ENCODE measurements around the gene HOXA4. TPM values are rescaled to one million over a fixed set of nuclear protein-coding genes. Genes with fewer than 3 reads are reported as not detected.
A peak's percentile ranks its signal among the peaks of the same experiment; 100 is the strongest.

The HOXA4 gene
- total and polyA plus RNA-seq, 2 experiments from 2014 or later = not detected

- Mint-ChIP-seq H3K4me3 (peak overlapping the region; percentile 53; the same call in 2 of the 3 replicates), H3K27ac (no peak overlapping the region), H3K27me3 (ENCODE audit: insufficient read depth, low read depth, poor library complexity) (peaks cover 99% of the 10 kb centered on the region), H3K36me3 (ENCODE audit: low read depth) (no peaks in the 10 kb centered on the region; the same call in 2 of the 3 replicates), H3K4me1 (peaks cover 12% of the 10 kb centered on the region), H3K9me3 (peaks cover 11% of the 10 kb centered on the region; the same call in 2 of the 3 replicates)
- H4K20me1 ChIP-seq (replicated peaks; ENCODE audit: insufficient read depth) = peaks cover 47% of the 10 kb centered on the region
- H3K4me2 ChIP-seq = peak overlapping the region; percentile 82; the same call in 1 of the 2 replicates
- ATAC-seq (no peak), DNase-seq (ENCODE audit: low spot score) (no peak)
- H3K27ac ChIP-seq (ENCODE audit: low read depth) = no peak overlapping the region
- H2AFZ ChIP-seq = no peak overlapping the region
- H3K79me2 ChIP-seq (replicated peaks; ENCODE audit: insufficient read depth) = no peaks in the 10 kb centered on the region
- peaks cover 100% of the 10 kb centered on the region for H3K27me3 ChIP-seq (ENCODE audit: insufficient read depth)
- peak overlapping the region; percentile 64; the same call in 1 of the 2 replicates for H3K4me3 ChIP-seq
- TF ChIP-seq ETS1 (IDR thresholded peaks at IDR 0.05) (no peak), EZH2phosphoT487 (IDR thresholded peaks at IDR 0.05; ENCODE audit: unreplicated experiment) (peak; percentile 69), NANOG (IDR thresholded peaks at IDR 0.05; ENCODE audit: borderline replicate concordance) (no peak), EZH2 (IDR thresholded peaks at IDR 0.05; ENCODE audit: low read depth, unreplicated experiment) (peak; percentile 92)
- H3F3A ChIP-seq (replicated peaks; ENCODE audit: low read depth) = peaks cover 21% of the 10 kb centered on the region
- H3K4me1 ChIP-seq (ENCODE audit: insufficient read depth) = no peaks in the 10 kb centered on the region; the same call in 1 of the 2 replicates
- H3K36me3 ChIP-seq (ENCODE audit: insufficient read depth) = no peaks in the 10 kb centered on the region; the same call in 1 of the 2 replicates
- no peaks in the 10 kb centered on the region for H3K9me2 ChIP-seq (ENCODE audit: insufficient read depth)
These were observed 30.7 kb upstream of the HOXA4 start for GRCh38 chr7:27161214-27161720.

GRCh38 chr7:27160546-27161213 is 30.1 kb upstream of the HOXA4 start:
- DNase-seq (ENCODE audit: low spot score) = peak; percentile 91
- Histone ChIP-seq H3K9me2 (ENCODE audit: insufficient read depth) (no peaks in the 10 kb centered on the region), H3K27me3 (ENCODE audit: insufficient read depth) (peaks cover 100% of the 10 kb centered on the region), H3K4me2 (peak overlapping the region; percentile 82), H3K4me3 (peak overlapping the region; percentile 64), H3K36me3 (ENCODE audit: insufficient read depth) (no peaks in the 10 kb centered on the region; the same call in 1 of the 2 replicates), H2AFZ (peak overlapping the region; percentile 91), H4K20me1 (replicated peaks; ENCODE audit: insufficient read depth) (peaks cover 45% of the 10 kb centered on the region), H3K27ac (ENCODE audit: low read depth) (no peak overlapping the region), H3K79me2 (replicated peaks; ENCODE audit: insufficient read depth) (no peaks in the 10 kb centered on the region), H3F3A (replicated peaks; ENCODE audit: low read depth) (peaks cover 19% of the 10 kb centered on the region), H3K4me1 (ENCODE audit: insufficient read depth) (peaks cover under 1% of the 10 kb centered on the region; the same call in 1 of the 2 replicates)
- peaks cover 99% of the 10 kb centered on the region for H3K27me3 Mint-ChIP-seq (ENCODE audit: insufficient read depth, low read depth, poor library complexity)
- H3K4me3 Mint-ChIP-seq = peak overlapping the region; percentile 53; the same call in 2 of the 3 replicates
- TF ChIP-seq CTCF (conservative IDR thresholded peaks at IDR 0.05; ENCODE audit: low read depth in 2 of 2) = peak; percentile 90
- peak; percentile 85 for TF ChIP-seq EZH2phosphoT487 (IDR thresholded peaks at IDR 0.05; ENCODE audit: unreplicated experiment)
- TF ChIP-seq NANOG (IDR thresholded peaks at IDR 0.05; ENCODE audit: borderline replicate concordance) = no peak
- peaks cover 11% of the 10 kb centered on the region for H3K4me1 Mint-ChIP-seq
- no peak overlapping the region for H3K27ac Mint-ChIP-seq
- H3K9me3 Mint-ChIP-seq = peaks cover 8% of the 10 kb centered on the region; the same call in 2 of the 3 replicates
- peak; percentile 28 for ATAC-seq
- H3K36me3 Mint-ChIP-seq (ENCODE audit: low read depth) = no peaks in the 10 kb centered on the region; the same call in 2 of the 3 replicates

Data from GM23338 (cell line).